Left colon (tissue), 2 donors: ENCODE results near the gene TTC3. TPM values are rescaled to one million over a fixed set of nuclear protein-coding genes. Genes with fewer than 3 reads are reported as not detected.
"Not testable (repeated sequence)": the region's sequence is repeated elsewhere in the genome, so short reads cannot be mapped to it uniquely, and the experiment has no call there.

ENCODE experiments used
- ATAC-seq: fragments of 200-7000 bp; cut with Tn5 transposase; one replicate; pipeline ENCODE4 v1.9.1; 2020; ENCODE audit warnings: mild to moderate bottlenecking, moderate library complexity
- DNase-seq, 2 donors: peaks; one replicate each; pipeline ENCODE4 v3.0.0-alpha.2; 2020
- intact Hi-C, 2 donors: fragments of 100-400 bp; cut with DNase I in 1 of 2; cut with micrococcal nuclease in 1 of 2; formaldehyde crosslinking; loops; one replicate each; pipeline versions ENCODE4 v1.11.2 to v1.14.0; 2022; cut with DNase I, micrococcal nuclease
- total RNA-seq, 2 donors: library from RNA; stranded (reverse); fragmentation: NEBNext Ultra II Directional; extraction: Animal tissue kit (Norgen Biotek cat#: 25700); gene quantifications; one replicate each; pipeline ENCODE4 v1.2.1, GENCODE V29; 2021
- donor health status: DM: no; HTN: no; CAD: no.
- donor health status: DM: yes; HTN: yes; CAD: no.

The TTC3 gene
- total RNA-seq, 2 donors from 2014 or later, result 99.8 to 106 TPM

DNA sequence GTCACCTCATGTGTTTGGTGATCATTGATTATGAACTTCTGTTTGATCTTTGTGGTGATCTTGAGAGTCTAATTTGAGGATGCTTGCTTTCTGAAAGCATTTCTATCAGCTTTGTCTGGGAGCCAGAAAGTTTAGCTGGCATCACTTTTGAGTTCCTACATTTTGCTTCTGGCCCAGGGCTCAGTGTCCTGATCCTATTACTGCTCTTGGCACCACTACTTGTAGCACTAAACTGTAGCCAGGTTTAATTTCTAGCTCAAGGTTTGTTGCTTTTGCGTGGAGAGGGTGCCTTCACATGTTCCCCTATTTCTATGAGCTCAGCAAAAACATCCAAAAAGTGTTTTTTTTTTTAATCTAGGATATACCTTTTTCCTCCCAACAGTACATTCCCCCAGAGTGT, 9.3 kb downstream of the TTC3 start:
- intact Hi-C loops, result no loop called here
- no peak for ATAC-seq
- no peak for DNase-seq

GRCh38 chr21:37082856-37083528, 9.9 kb downstream of the TTC3 start:
- ATAC-seq, result peak; percentile 61
- DNase-seq, result no peak
- intact Hi-C loops, result no loop called here

DNA sequence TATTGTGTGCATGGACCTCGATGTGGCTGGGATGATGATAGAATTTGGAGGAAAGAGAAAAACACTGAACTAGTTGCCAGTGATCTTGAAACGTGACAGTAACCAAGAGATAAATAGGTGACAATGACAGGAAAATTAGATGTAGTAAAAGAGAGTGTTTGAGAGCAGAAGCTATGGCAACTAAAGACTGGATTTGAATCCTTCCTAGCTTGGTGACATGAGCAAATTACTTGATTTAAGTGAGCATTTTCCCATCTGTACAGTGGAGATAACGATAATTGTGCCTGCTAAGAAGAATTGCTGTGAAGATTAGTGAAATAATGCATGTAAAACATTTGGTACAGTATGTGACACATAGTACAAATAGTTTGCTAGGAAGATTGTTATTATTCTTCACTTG, 12.7 kb downstream of the TTC3 start:
- DNase-seq (no peak), ATAC-seq (no peak)
- intact Hi-C loops, result no loop called here

DNA sequence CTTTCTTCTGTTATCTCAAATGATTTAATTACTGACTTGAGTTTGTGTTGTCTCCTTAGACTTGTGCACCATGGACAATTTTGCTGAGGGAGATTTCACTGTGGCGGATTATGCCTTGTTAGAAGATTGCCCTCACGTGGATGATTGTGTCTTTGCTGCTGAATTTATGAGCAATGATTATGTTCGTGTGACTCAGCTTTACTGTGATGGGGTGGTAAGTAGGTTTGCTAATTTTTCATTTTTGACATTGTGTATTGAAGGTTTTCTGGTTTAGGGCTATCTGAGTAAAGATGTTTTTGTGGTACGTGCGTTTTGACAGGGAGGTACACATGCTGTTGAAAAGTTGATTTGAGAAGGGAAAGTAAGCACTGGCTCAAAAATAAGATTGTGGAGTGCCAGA, 14.1 kb downstream of the TTC3 start:
- DNase-seq, result no peak
- intact Hi-C loops, result no loop called here
- ATAC-seq, result peak; percentile 81

DNA sequence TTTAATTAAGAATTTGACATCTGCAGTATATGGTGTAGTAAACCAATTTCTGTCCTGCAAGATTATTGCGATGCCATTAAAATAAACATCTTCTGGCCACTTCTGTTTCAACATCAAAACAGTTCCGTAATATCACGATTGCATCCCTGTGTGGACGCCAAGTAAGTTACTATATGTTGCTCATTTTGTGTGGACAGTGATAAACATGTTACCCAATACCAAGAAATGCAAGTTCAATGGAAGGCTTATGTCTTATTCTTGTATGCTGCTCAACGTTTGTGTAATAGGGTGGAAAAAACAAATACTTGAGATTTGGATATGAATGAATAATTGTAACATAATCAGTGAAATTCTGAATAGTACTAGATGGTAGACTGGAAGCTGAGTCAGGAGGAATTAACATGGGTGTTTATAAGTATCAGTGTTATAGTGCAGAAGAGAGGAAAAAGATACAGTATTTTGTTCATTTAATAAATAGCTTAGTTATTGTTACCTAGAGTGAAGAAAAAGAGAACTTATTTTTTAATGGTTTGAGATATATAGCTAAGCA, 15.2 kb downstream of the TTC3 start:
- DNase-seq (no peak), ATAC-seq (no peak)
- intact Hi-C loops, result no loop called here

- DNase-seq (no peak), ATAC-seq (no peak)
- intact Hi-C loops, result no loop called here
Observed at GRCh38 chr21:37093977-37094376, 20.9 kb downstream of the TTC3 start.

GRCh38 chr21:37095821-37096220, 22.8 kb downstream of the TTC3 start:
- no peak for ATAC-seq
- intact Hi-C loops, result no loop called here

DNA sequence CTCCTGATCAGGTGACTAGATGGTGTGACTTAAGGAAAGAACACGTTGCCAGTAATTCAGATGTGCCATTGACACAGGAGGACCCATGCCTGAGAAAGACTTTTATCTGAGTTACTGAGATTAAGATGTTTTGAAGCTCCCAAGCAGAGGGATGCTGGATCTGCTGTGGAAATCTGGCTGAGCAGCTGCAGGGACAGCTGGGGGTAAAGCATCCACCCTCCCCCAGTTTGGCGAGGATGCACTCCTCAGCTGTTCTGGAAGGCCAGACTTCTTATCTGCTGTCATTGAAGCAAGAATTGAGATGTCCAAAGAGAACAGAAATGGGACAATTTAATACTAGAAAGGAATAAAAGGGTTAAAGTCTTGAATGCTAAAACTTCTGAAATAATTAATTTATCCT, 25.7 kb downstream of the TTC3 start:
- ATAC-seq (no peak), DNase-seq (no peak)
- intact Hi-C loops, result no loop called here

More at GRCh38 chr21:37095821-37096220, 22.8 kb downstream of the TTC3 start:
- DNase-seq, result no peak

DNA sequence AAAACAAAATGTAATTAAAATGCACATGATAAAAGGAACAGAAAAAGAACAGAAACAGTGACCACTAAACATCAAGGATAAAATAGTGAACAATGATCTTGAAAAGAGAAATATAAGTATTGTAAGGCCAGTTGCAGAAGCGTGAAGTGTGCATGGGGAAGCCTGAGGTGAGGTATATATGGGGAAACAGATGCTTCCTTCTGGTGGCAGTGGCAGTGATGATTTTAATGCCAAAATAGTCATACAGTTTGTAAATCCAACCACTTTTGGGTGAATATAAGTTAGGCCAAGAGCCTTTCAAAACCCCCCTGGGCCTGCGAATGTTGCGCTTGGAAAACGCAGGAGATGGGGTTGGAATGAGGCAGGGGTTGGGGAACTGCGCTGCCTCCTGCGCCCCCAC, 27.3 kb downstream of the TTC3 start:
- intact Hi-C loops, result no loop called here
- no peak for DNase-seq
- no peak for ATAC-seq

DNA sequence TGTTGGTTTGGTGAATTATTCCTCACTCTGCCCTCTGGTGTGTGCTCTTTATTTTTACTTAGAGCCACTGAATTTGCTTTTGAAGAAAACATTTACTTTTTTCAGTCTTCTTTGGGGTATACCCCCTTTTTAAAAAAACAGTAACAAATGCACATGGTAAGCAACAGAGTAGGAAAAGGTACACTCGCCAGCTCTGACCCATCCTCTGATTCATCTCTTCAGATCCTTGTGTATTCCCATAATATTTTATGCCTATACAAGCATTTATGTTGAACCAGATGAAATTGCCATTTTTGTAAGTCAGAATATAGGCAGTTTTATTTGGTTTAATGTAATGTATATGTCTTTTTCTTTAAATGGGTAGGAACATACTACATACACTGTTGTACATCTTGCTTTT, 28.3 kb downstream of the TTC3 start:
- DNase-seq, result no peak
- intact Hi-C loops, result no loop called here

GRCh38 chr21:37102746-37103145, 29.7 kb downstream of the TTC3 start:
- intact Hi-C loops, ATAC-seq, DNase-seq: not testable (repeated sequence)

More for the DNA sequence above, 28.3 kb downstream of the TTC3 start:
- ATAC-seq, result no peak

GRCh38 chr21:37106998-37107397, 33.9 kb downstream of the TTC3 start:
- ATAC-seq (no peak), DNase-seq (no peak)
- intact Hi-C loops, result no loop called here

DNA sequence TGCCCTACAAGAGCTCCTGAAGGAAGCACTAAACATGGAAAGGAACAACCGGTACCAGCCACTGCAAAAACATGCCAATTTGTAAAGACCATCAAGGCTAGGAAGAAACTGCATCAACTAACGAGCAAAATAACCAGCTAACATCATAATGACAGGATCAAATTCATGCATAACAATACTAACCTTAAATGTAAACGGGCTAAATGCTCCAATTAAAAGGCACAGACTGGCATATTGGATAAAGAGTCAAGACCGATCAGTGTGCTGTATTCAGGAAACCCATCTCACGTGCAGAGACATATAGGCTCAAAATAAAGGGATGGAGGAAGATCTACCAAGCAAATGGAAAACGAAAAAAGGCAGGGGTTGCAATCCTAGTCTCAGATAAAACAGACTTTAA, 38.0 kb downstream of the TTC3 start:
- ATAC-seq, intact Hi-C loops, DNase-seq: not testable (repeated sequence)

GRCh38 chr21:37114301-37114700, 41.2 kb downstream of the TTC3 start:
- ATAC-seq, DNase-seq, intact Hi-C loops: not testable (repeated sequence)

GRCh38 chr21:37116459-37116858, 43.4 kb downstream of the TTC3 start:
- intact Hi-C loops, ATAC-seq, DNase-seq: not testable (repeated sequence)

DNA sequence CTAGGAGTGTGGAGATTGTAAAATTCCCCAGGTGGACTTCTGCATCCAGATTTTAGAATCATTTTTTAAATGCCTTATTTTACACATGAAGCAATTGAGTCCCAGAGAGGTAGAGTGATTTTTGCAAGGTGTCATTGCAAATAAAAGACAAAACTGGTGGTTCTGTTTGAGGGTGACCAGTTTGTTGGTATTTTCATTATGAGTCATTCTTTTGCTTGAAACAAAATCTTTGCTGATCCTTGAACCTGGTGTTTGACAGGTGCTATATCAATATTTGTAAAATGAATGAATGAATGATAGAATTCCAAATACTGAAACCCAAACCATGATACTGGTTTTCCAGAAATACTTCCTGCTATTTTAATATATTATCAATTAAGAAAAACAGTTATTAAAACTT, 44.1 kb downstream of the TTC3 start:
- ATAC-seq (no peak), DNase-seq (no peak)
- intact Hi-C loops, result no loop called here

DNA sequence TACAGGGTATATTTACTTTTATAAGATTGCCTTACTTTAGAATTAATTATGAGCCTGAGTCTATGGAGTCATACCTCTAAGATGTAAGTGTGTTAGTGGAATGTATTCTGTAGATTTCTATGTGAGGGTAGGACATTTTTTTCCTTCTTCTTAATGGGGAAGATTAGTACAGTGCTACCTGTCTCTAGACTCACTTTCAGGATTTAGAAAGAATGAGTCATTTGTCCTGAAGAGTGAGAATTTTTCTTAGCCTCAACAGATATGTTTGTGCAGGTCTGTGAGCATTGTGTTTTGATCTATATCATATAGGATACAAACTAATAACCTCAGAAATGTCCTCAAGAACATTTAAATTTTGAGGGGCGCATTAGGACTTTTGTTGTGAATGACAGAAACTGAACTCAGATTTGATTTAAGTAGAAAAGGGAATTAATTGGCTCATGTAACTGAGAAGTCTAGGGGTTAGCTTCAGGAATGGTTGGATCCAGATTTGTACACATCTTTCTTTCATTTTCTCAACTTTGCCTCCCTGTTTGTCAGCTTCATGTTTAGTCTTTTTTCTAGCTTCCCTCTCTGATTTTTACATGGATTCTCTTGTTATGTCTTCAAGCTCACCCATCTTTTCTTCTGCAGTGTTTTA, 45.3 kb downstream of the TTC3 start:
- ATAC-seq, result no peak
- no peak for DNase-seq
- intact Hi-C loops, result no loop called here

GRCh38 chr21:37119421-37120218, 46.6 kb downstream of the TTC3 start:
- DNase-seq (no peak), ATAC-seq (no peak)
- intact Hi-C loops, result no loop called here

DNA sequence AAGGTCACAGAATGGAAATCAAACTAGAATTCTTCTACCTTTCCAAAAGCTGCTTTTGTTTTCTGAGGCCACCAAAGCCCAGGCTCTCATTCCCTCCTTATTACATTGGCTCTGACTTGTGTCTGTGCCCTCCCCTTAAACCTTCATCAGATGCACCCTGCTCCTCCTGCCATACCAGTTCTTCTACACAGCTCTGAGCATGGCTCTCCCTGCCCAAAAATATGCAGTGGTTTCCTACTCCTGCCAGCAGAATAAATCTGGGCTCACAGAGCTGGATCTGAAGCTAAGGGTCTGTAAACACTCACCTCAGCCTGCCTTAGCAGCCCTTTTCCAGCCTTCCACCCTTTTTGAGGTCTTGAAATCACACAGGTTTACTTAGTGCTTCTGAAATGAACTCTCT, 55.0 kb downstream of the TTC3 start:
- DNase-seq (no peak), ATAC-seq (no peak)
- intact Hi-C loops, result no loop called here

GRCh38 chr21:37130971-37131370, 57.9 kb downstream of the TTC3 start:
- ATAC-seq (no peak), DNase-seq (no peak)
- intact Hi-C loops, result no loop called here
